Right lobe of liver (tissue), 4 donors: Measurements from ENCODE around the gene ST6GALNAC1.

Source experiments
- CTCF ChIP-seq, 4 donors: fragments of 200-600 bp in 3 of 4; fragments of 450-650 bp in 1 of 4; IDR thresholded peaks; one replicate each; pipeline versions ENCODE4 v1.5.1 to v1.8.0; 2016 to 2022; ENCODE audit warnings: antibody characterized with exemption in 4 of 4, mild to moderate bottlenecking in 2 of 4
- POLR2A ChIP-seq: fragments of 450-650 bp; IDR thresholded peaks from one replicate; pipeline ENCODE4 v1.6.1; 2017; ENCODE audit warnings: antibody characterized with exemption, mild to moderate bottlenecking
- donor health status: DM: no; HTN: no; CAD: no.
- donor health status: DM: no; HTN: no; CAD: no.
- donor health status: DM: no; HTN: yes; CAD: no.

GRCh38 chr17:76670020-76670717 lies 26.6 kb upstream of the ST6GALNAC1 start:
- TF ChIP-seq CTCF (IDR thresholded peaks at IDR 0.05): no peak
- no peak for TF ChIP-seq POLR2A
